B cell (primary cell): Measurements from ENCODE around the gene FAM219A.

Experiments
- CTCF ChIP-seq: fragments of 200-600 bp; IDR thresholded peaks from one replicate; pipeline ENCODE4 v1.8.0; 2022; ENCODE audit warnings: antibody characterized with exemption, mild to moderate bottlenecking
- EZH2 ChIP-seq: IDR thresholded peaks from 2 replicates; pipeline ENCODE4 v1.6.1; 2012; ENCODE audit warnings: borderline replicate concordance, low read depth, mild to moderate bottlenecking, moderate library complexity, low read length; ENCODE audit not compliant: insufficient read depth, poor library complexity, severe bottlenecking

- TF ChIP-seq CTCF (no peak), EZH2 (no peak)
These were observed 47.2 kb upstream of the FAM219A start for GRCh38 chr9:34505370-34506120.
